OCI-LY1 (cell line): Measurements from ENCODE around the gene BMPR2.
"Not testable (repeated sequence)": the region's sequence is repeated elsewhere in the genome, so short reads cannot be mapped to it uniquely, and the experiment has no call there.

Source experiments
- H2AFZ ChIP-seq: fragments of 200-600 bp; sonication (generic), shearing (Covaris generic); 2 replicates; pipeline ENCODE4 v1.6.0; 2014; ENCODE audit warnings: antibody characterized with exemption, mild to moderate bottlenecking, low read length
- H3F3A ChIP-seq: fragments of 200-600 bp; sonication (generic), shearing (Covaris generic); 2 replicates; pipeline ENCODE4 v1.6.0; 2014; ENCODE audit warnings: mild to moderate bottlenecking, antibody characterized with exemption, low read length, moderate library complexity; ENCODE audit not compliant: insufficient read depth
- H3K27ac ChIP-seq: fragments of 200-600 bp; sonication (generic); 2 replicates; pipeline ENCODE4 v1.5.1; 2014; ENCODE audit warnings: low read length, mixed run types, mild to moderate bottlenecking, low read depth; ENCODE audit not compliant: poor library complexity, severe bottlenecking
- H3K27me3 ChIP-seq: fragments of 200-600 bp; sonication (generic); 2 replicates; pipeline ENCODE4 v1.6.0; 2014; ENCODE audit warnings: antibody characterized with exemption, mild to moderate bottlenecking, low read length, moderate library complexity; ENCODE audit not compliant: insufficient read depth
- H3K36me3 ChIP-seq: fragments of 200-600 bp; sonication (generic); 2 replicates; pipeline ENCODE4 v1.6.1; 2014; ENCODE audit warnings: mild to moderate bottlenecking, antibody characterized with exemption, low read length, moderate library complexity, mixed read lengths; ENCODE audit not compliant: insufficient read depth
- H3K4me1 ChIP-seq: fragments of 200-600 bp; sonication (generic); 2 replicates; pipeline ENCODE4 v1.5.1; 2014; ENCODE audit warnings: mild to moderate bottlenecking, low read length, moderate library complexity; ENCODE audit not compliant: insufficient read depth, severe bottlenecking
- H3K4me2 ChIP-seq: fragments of 200-600 bp; sonication (generic), shearing (Covaris generic); 2 replicates; pipeline ENCODE4 v1.6.1; 2014; ENCODE audit warnings: low read length
- H3K4me3 ChIP-seq: fragments of 200-600 bp; sonication (generic); 2 replicates; pipeline ENCODE4 v1.5.1; 2014; ENCODE audit warnings: low read length, low read depth, mild to moderate bottlenecking, mixed read lengths; ENCODE audit not compliant: poor library complexity, severe bottlenecking
- H3K79me2 ChIP-seq: fragments of 200-600 bp; shearing (Covaris generic); 2 replicates; pipeline ENCODE4 v1.6.1; 2016; ENCODE audit warnings: mixed run types, low read length, mixed read lengths; ENCODE audit not compliant: insufficient read depth
- H3K9ac ChIP-seq: fragments of 200-600 bp; sonication (generic), shearing (Covaris generic); 2 replicates; pipeline ENCODE4 v1.6.1; 2014; ENCODE audit warnings: mild to moderate bottlenecking, low read length, mixed read lengths
- H3K9me2 ChIP-seq: fragments of 200-600 bp; sonication (generic), shearing (Covaris generic); 2 replicates; pipeline ENCODE4 v1.6.1; 2014; ENCODE audit warnings: low read depth, mild to moderate bottlenecking, low read length, mixed read lengths
- H3K9me3 ChIP-seq: fragments of 200-600 bp; shearing (Covaris generic); 2 replicates; pipeline ENCODE4 v1.6.1; 2014; ENCODE audit warnings: low read length, mixed read lengths
- H4K20me1 ChIP-seq: fragments of 200-600 bp; sonication (generic), shearing (Covaris generic); 2 replicates; pipeline ENCODE4 v1.6.0; 2016; ENCODE audit warnings: mild to moderate bottlenecking, low read length; ENCODE audit not compliant: insufficient read depth
- CTCF ChIP-seq: fragments of 200-600 bp; sonication (generic), shearing (Covaris generic); IDR thresholded peaks from 2 replicates; pipeline ENCODE4 v1.5.1; 2017; ENCODE audit warnings: mild to moderate bottlenecking, antibody characterized with exemption, low read length, moderate library complexity, mixed read lengths
- EZH2 ChIP-seq: fragments of 200-600 bp; sonication (generic), shearing (Covaris generic); IDR thresholded peaks from 2 replicates; pipeline ENCODE4 v1.8.0; 2017; ENCODE audit warnings: borderline replicate concordance, mixed run types, mild to moderate bottlenecking, antibody characterized with exemption, low read length, moderate library complexity, mixed read lengths

Gene BMPR2

GRCh38 chr2:202545931-202546330 lies 169.8 kb downstream of the BMPR2 start:
- no peaks in the 10 kb centered on the region for H3K36me3 ChIP-seq
- H3K4me3 ChIP-seq = no peak overlapping the region
- no peaks in the 10 kb centered on the region for H3K79me2 ChIP-seq
- no peak for TF ChIP-seq EZH2
- TF ChIP-seq CTCF = no peak
- no peaks in the 10 kb centered on the region for H3K9me2 ChIP-seq
- no peak overlapping the region for H3K9ac ChIP-seq
- H3K27me3 ChIP-seq = no peaks in the 10 kb centered on the region
- no peaks in the 10 kb centered on the region for H4K20me1 ChIP-seq
- H3K27ac ChIP-seq = no peak overlapping the region
- no peaks in the 10 kb centered on the region for H3F3A ChIP-seq
- peaks cover 3% of the 10 kb centered on the region for H3K4me1 ChIP-seq
- H3K9me3 ChIP-seq = no peaks in the 10 kb centered on the region
- no peak overlapping the region for H2AFZ ChIP-seq
- no peak overlapping the region for H3K4me2 ChIP-seq

- not testable (repeated sequence) for H3K27ac ChIP-seq, H3F3A ChIP-seq, H3K4me1 ChIP-seq, H3K79me2 ChIP-seq, H3K9me3 ChIP-seq, H3K36me3 ChIP-seq, H3K9me2 ChIP-seq, H3K9ac ChIP-seq, H4K20me1 ChIP-seq, H2AFZ ChIP-seq, H3K4me3 ChIP-seq, H3K27me3 ChIP-seq, H3K4me2 ChIP-seq
Observed at GRCh38 chr2:202546499-202547141, 170.5 kb downstream of the BMPR2 start.

- no peak overlapping the region for H3K4me3 ChIP-seq
- H3K4me2 ChIP-seq = no peak overlapping the region
- H3K9me2 ChIP-seq = no peaks in the 10 kb centered on the region
- no peaks in the 10 kb centered on the region for H3K79me2 ChIP-seq
- no peak overlapping the region for H3K9ac ChIP-seq
- no peaks in the 10 kb centered on the region for H3F3A ChIP-seq
- no peaks in the 10 kb centered on the region for H3K36me3 ChIP-seq
- H3K4me1 ChIP-seq = peaks cover 3% of the 10 kb centered on the region
- no peak overlapping the region for H2AFZ ChIP-seq
- H3K9me3 ChIP-seq = no peaks in the 10 kb centered on the region
- H4K20me1 ChIP-seq = no peaks in the 10 kb centered on the region
- TF ChIP-seq CTCF (no peak), EZH2 (no peak)
- no peaks in the 10 kb centered on the region for H3K27me3 ChIP-seq
- no peak overlapping the region for H3K27ac ChIP-seq
Observed at GRCh38 chr2:202548240-202548639, 172.1 kb downstream of the BMPR2 start.

GRCh38 chr2:202551000-202551399 lies 174.9 kb downstream of the BMPR2 start:
- H3K27me3 ChIP-seq, H3K4me1 ChIP-seq, H3K9me2 ChIP-seq, H3K4me2 ChIP-seq, H3K4me3 ChIP-seq, H2AFZ ChIP-seq, H3K9ac ChIP-seq, H3K79me2 ChIP-seq, H4K20me1 ChIP-seq, H3K27ac ChIP-seq, H3F3A ChIP-seq, H3K36me3 ChIP-seq, H3K9me3 ChIP-seq: not testable (repeated sequence)
